AG04449 (cell line): ENCODE data around the gene ZFP36.

Experiments
- CTCF ChIA-PET: fragments of 350-600 bp; formaldehyde crosslinking; extraction: SDS; loops from one replicate; lab custom pipeline; 2021; ENCODE audit warnings: antibody characterized with exemption; lab: Yijun Ruan, JAX
- POLR2A ChIA-PET: fragments of 400-600, 350-600 bp; formaldehyde crosslinking; extraction: SDS; loops from one replicate; lab custom pipeline; 2020; ENCODE audit warnings: antibody characterized with exemption, inconsistent platforms; lab: Yijun Ruan, JAX
- DNase-seq: peaks from one replicate; pipeline ENCODE4 v3.0.0-alpha.2; 2010; ENCODE audit warnings: low read depth, low spot score
- H3K4me3 ChIP-seq: 2 replicates; pipeline ENCODE4 v1.5.1; 2011; ENCODE audit warnings: low read depth, mild to moderate bottlenecking, control low read depth, low read length
- CTCF ChIP-seq: IDR thresholded peaks from one replicate; pipeline ENCODE4 v1.5.1; 2011; ENCODE audit warnings: mild to moderate bottlenecking, moderate library complexity, low read length, control low read depth, inconsistent platforms; ENCODE audit not compliant: insufficient read depth; ENCODE audit errors: missing control alignments

The ZFP36 gene

GRCh38 chr19:39389631-39390414, 16.8 kb upstream of the ZFP36 start:
- peak overlapping the region; percentile 99 for H3K4me3 ChIP-seq
- CTCF ChIA-PET = interaction anchor here (2.3 to 2.8 kb wide), 3 partner anchors 8 to 22 kb away, joined by 7 to 22 read pairs (median 15); no protein-coding TSS in a partner anchor
- POLR2A ChIA-PET = interaction anchor here (3.5 kb wide), 1 partner anchor 47 kb away, joined by 19 read pairs; the partner anchor contains the start of gene SAMD4B
- TF ChIP-seq CTCF = no peak
- no peak for DNase-seq

GRCh38 chr19:39390451-39390750, 16.2 kb upstream of the ZFP36 start:
- TF ChIP-seq CTCF = no peak
- peak overlapping the region; percentile 99 for H3K4me3 ChIP-seq
- CTCF ChIA-PET = interaction anchor here (1.9 to 3.7 kb wide), 4 partner anchors 11 to 142 kb away, joined by 8 to 22 read pairs (median 12); partner anchors contain the start of genes EID2B and PLEKHG2
- POLR2A ChIA-PET = interaction anchor here (0.6 to 3.5 kb wide), 9 partner anchors 8 to 50 kb away, joined by 3 to 19 read pairs (median 3); partner anchors contain the start of genes RPS16 and SAMD4B
- DNase-seq = no peak

GRCh38 chr19:39390751-39391437, 15.8 kb upstream of the ZFP36 start, which contains the start of the genes MED29 and PAF1:
TSS of gene MED29 (plus strand) at chr19:39391378. CDS start at chr19:39391423, 45 bp downstream.
TSS of gene PAF1 (minus strand) at chr19:39391106. CDS start at chr19:39390864, 242 bp downstream.
- no peak for TF ChIP-seq CTCF
- POLR2A ChIA-PET = interaction anchor here (0.6 to 3.5 kb wide), 16 partner anchors 8 to 50 kb away, joined by 3 to 19 read pairs (median 4); partner anchors contain the start of genes PLEKHG2, RPS16, SAMD4B and ZFP36
- CTCF ChIA-PET = interaction anchor here (0.8 to 3.7 kb wide), 7 partner anchors 9 to 142 kb away, joined by 3 to 22 read pairs (median 8); partner anchors contain the start of genes EID2B and PLEKHG2
- H3K4me3 ChIP-seq = peak within 1 kb of the TSS; percentile 99
- DNase-seq = peak; percentile 97

- no peak overlapping the region for H3K4me3 ChIP-seq
- TF ChIP-seq CTCF = peak; percentile 99
- ChIA-PET POLR2A (interaction anchor here (0.6 to 3.1 kb wide), 6 partner anchors 10 to 38 kb away, joined by 3 to 49 read pairs (median 12); partner anchors contain the start of genes PLEKHG2, RPS16 and ZFP36), CTCF (interaction anchor here (0.6 to 4.9 kb wide), 39 partner anchors 9 to 1433 kb away, joined by 3 to 102 read pairs (median 5); partner anchors contain the start of genes EID2B, PLEKHG2, RPS16 and SELENOV)
- no peak for DNase-seq
Observed at GRCh38 chr19:39397360-39398296, 9.0 kb upstream of the ZFP36 start.

GRCh38 chr19:39398297-39398864, 8.3 kb upstream of the ZFP36 start:
- ChIA-PET POLR2A (interaction anchor here (0.6 to 3.1 kb wide), 7 partner anchors 9 to 37 kb away, joined by 3 to 49 read pairs (median 4); partner anchors contain the start of genes PLEKHG2, RPS16 and ZFP36), CTCF (interaction anchor here (0.8 to 4.9 kb wide), 36 partner anchors 9 to 276 kb away, joined by 3 to 102 read pairs (median 6); partner anchors contain the start of genes EID2B, PLEKHG2, RPS16 and SELENOV)
- DNase-seq = no peak
- no peak overlapping the region for H3K4me3 ChIP-seq
- no peak for TF ChIP-seq CTCF
